Globus pallidus (tissue), 1 donor: ENCODE measurements around the gene ATF6.

Experiments used
- DNase-seq: peaks from one replicate; pipeline ENCODE4 v3.0.0-alpha.2; 2015; ENCODE audit warnings: low spot score

ATF6 gene

GRCh38 chr1:162003061-162003829, 237.1 kb downstream of the ATF6 start:
- DNase-seq, result no peak

DNA sequence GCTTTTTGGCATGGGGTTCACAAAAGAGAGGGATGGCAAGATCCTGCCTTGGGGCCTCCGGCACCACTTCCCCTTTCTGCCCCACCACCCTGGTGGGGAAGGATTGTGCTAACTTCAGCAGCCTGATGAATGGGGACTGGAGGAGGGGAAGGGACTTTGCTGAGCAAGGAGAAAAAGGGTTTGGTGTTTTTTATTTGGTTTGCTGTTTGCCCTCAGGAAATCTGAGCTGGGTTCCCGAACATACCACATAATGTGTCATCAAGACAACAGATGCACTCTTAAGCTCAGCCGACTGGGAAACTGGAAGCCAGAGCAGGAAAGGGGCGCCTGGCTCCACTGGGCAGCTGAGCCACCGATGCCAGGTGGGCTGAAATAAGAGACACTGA, 237.7 kb downstream of the ATF6 start:
- peak; percentile 57 for DNase-seq

DNA sequence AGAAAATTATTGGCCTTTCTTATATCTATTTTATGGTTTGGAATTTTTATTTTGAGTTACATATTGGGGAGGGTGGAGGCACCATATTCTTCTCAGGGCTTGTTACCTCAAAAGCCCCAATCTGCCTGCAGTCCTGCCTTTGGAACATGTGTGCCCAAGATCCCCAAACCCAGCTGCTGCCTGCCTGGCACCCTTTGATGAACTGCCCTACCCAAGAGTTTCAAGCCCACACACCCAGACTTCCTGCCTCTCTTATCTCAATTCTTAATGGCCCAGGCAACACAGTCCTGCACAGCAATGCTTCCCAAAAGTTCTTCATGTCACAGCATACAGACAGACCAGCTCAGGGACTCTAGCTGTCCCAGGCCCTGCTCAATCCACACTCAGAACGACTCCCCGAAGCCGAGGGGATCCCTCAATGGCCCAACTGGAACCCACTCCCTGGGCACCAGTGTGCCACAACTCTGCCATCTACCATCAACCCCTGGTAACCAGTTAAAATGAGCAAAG, 238.4 kb downstream of the ATF6 start:
- no peak for DNase-seq

DNA sequence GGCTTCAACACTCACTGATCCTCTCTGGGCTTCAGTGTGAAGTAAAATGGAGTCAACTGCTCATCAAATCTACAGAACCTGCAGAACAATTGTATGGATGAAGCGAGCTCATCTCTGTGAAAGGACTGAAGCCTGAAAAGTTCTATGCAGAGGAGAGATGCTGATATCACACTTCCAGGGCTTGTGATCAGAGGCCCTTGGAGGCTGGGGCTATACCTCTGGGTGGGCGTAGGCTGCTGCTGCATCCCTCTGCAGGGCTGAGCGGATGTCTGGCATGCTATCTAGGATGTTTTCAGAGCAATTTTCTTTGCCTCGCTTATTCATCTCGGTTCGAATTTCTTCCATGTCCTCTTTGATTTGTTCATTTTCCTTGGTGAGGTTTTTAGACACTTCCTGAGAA, 240.0 kb downstream of the ATF6 start:
- DNase-seq, result no peak

- no peak for DNase-seq
Measured at GRCh38 chr1:162007466-162007865, 241.3 kb downstream of the ATF6 start.

DNA sequence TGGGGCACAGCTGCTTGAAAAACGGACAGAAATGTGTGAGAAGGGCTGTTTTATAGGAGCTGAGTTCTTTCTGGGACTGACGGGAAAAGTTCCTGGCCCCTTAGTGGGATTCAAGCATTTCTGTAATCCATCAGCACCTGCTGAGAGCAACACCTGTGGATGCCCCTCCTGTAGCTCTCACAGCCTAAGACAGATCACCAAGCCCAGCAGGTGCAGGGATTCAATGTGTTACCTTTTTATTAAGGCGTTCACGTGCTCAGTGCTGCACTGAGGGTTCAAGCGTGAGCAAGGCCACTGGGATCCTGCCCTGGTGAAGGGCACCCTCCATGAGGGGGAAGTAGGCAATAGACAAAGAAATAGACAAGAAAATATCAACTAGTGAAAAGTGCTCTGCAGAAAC, 242.7 kb downstream of the ATF6 start:
- no peak for DNase-seq

- no peak for DNase-seq
Measured at GRCh38 chr1:162009501-162010174, 243.5 kb downstream of the ATF6 start.

GRCh38 chr1:162010175-162010506, 244.0 kb downstream of the ATF6 start:
- no peak for DNase-seq

GRCh38 chr1:162011337-162012012, 245.4 kb downstream of the ATF6 start:
- DNase-seq, result no peak

- no peak for DNase-seq
Measured at GRCh38 chr1:162013289-162013688, 247.2 kb downstream of the ATF6 start.
